Calu3 (cell line): ENCODE measurements around the gene CDK18. TPM values are rescaled to one million over a fixed set of nuclear protein-coding genes. Genes with fewer than 3 reads are reported as not detected.

Source experiments
- BruUV-seq: library from RNA; stranded (reverse); fragments of 400-500 nt; replicated peaks from 2 replicates; lab custom pipeline; 2021; lab: Mats Ljungman, UMichigan
- CTCF ChIA-PET: fragments of 300-600 bp; sonication (Branson Sonifier 250); formaldehyde crosslinking; loops from one replicate; lab custom pipeline; 2022; ENCODE audit warnings: antibody characterized with exemption; lab: Charles Lee
- DNase-seq: peaks from one replicate; pipeline ENCODE4 v3.0.0; 2022
- H3K27ac Mint-ChIP-seq: one replicate; pipeline ENCODE4 v1.8.0; 2022; ENCODE audit warnings: mixed read lengths; ENCODE audit not compliant: unreplicated experiment
- H3K27me3 Mint-ChIP-seq: one replicate; pipeline ENCODE4 v1.8.0; 2022; ENCODE audit warnings: mixed read lengths; ENCODE audit not compliant: unreplicated experiment
- H3K36me3 Mint-ChIP-seq: one replicate; pipeline ENCODE4 v1.8.0; 2022; ENCODE audit warnings: mild to moderate bottlenecking, moderate library complexity, mixed read lengths; ENCODE audit not compliant: insufficient read depth, unreplicated experiment
- H3K4me1 Mint-ChIP-seq: one replicate; pipeline ENCODE4 v1.8.0; 2022; ENCODE audit warnings: mild to moderate bottlenecking, low read depth, mixed read lengths; ENCODE audit not compliant: unreplicated experiment
- H3K4me3 Mint-ChIP-seq: one replicate; pipeline ENCODE4 v1.8.0; 2022; ENCODE audit warnings: mild to moderate bottlenecking, low read depth, moderate library complexity, mixed read lengths; ENCODE audit not compliant: unreplicated experiment
- H3K9me3 Mint-ChIP-seq: one replicate; pipeline ENCODE4 v1.8.0; 2022; ENCODE audit warnings: low read depth, mixed read lengths; ENCODE audit not compliant: unreplicated experiment
- intact Hi-C: fragments of 100-400 bp; cut with micrococcal nuclease; formaldehyde crosslinking; loops from one replicate; pipeline ENCODE4 v1.10.0; 2022; ENCODE audit not compliant: unreplicated experiment
- total RNA-seq: library from RNA; stranded (reverse); gene quantifications from 2 replicates; pipeline ENCODE4 v1.2.3, GENCODE V29; 2022
- TF ChIP-seq, protein P1 (sequence below): fragments of 200-600 bp; IDR thresholded peaks from one replicate; pipeline ENCODE4 v1.8.0; 2022; ENCODE audit warnings: antibody characterized with exemption; ENCODE audit not compliant: unreplicated experiment

CDK18 gene
- total RNA-seq, 1 experiment from 2014 or later, result 44.0 TPM

- DNase-seq, result no peak
- peak overlapping the region; percentile 60 for H3K4me3 Mint-ChIP-seq
- TF ChIP-seq, protein P1, sequence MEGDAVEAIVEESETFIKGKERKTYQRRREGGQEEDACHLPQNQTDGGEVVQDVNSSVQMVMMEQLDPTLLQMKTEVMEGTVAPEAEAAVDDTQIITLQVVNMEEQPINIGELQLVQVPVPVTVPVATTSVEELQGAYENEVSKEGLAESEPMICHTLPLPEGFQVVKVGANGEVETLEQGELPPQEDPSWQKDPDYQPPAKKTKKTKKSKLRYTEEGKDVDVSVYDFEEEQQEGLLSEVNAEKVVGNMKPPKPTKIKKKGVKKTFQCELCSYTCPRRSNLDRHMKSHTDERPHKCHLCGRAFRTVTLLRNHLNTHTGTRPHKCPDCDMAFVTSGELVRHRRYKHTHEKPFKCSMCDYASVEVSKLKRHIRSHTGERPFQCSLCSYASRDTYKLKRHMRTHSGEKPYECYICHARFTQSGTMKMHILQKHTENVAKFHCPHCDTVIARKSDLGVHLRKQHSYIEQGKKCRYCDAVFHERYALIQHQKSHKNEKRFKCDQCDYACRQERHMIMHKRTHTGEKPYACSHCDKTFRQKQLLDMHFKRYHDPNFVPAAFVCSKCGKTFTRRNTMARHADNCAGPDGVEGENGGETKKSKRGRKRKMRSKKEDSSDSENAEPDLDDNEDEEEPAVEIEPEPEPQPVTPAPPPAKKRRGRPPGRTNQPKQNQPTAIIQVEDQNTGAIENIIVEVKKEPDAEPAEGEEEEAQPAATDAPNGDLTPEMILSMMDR, result no peak
- peaks cover 78% of the 10 kb centered on the region for H3K27me3 Mint-ChIP-seq
- intact Hi-C loops, result no loop called here
- CTCF ChIA-PET, result interaction anchor here (0.6 to 1.6 kb wide), 7 partner anchors 19 to 154 kb away, joined by 3 to 11 read pairs (median 3); partner anchors contain the start of gene ELK4
- H3K9me3 Mint-ChIP-seq, result no peaks in the 10 kb centered on the region
- no peaks in the 10 kb centered on the region for H3K36me3 Mint-ChIP-seq
- no peak overlapping the region for H3K27ac Mint-ChIP-seq
- H3K4me1 Mint-ChIP-seq, result peaks cover 17% of the 10 kb centered on the region
- BruUV-seq, result no TSS peak
Observed at GRCh38 chr1:205569411-205570172, 65.1 kb downstream of the CDK18 start.

GRCh38 chr1:205570173-205570501, 65.7 kb downstream of the CDK18 start:
- no peaks in the 10 kb centered on the region for H3K9me3 Mint-ChIP-seq
- TF ChIP-seq, protein P1, result no peak
- peaks cover 22% of the 10 kb centered on the region for H3K4me1 Mint-ChIP-seq
- no peak for DNase-seq
- H3K36me3 Mint-ChIP-seq, result no peaks in the 10 kb centered on the region
- intact Hi-C loops, result no loop called here
- no TSS peak for BruUV-seq
- H3K27me3 Mint-ChIP-seq, result peaks cover 78% of the 10 kb centered on the region
- H3K27ac Mint-ChIP-seq, result no peak overlapping the region
- CTCF ChIA-PET, result interaction anchor here (0.9 to 1.6 kb wide), 2 partner anchors 21 to 33 kb away, joined by 4 to 11 read pairs; no protein-coding TSS in a partner anchor
- H3K4me3 Mint-ChIP-seq, result no peak overlapping the region

DNA sequence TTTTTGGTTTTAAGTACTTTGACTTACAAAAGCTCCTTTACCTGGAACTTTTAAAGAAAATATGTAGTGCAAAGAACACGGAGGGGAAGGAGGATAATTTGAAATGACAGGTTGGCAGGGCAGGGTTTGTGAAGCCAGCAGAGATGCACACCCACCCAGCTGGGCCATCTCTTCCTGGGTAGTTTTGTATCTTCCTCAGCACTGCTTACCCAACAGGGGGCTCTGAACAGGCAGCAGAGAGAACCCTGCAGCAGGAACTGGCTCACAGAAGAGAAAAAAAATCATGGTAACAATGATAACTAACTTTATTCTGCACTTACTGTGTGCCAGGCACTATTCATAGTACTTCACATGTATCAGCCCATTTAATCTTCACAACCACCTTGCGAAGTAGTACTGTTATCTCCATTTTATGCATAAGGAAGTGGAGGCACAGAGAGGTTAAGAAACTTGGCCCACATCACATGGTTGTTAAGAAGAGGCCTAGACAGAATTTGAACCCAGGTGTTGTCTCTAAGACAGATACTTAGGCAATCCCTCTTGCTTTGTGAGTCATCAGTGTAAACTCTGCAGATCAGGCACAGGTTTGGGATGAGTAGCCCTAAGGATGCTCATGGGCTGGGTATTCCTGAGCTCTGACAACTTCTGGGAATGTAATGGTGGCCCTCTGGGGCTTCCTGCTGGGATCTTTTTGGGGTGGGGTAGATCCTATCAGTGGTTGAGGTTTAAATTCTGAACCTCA, 66.5 kb downstream of the CDK18 start:
- Mint-ChIP-seq H3K27ac (no peak overlapping the region), H3K36me3 (no peaks in the 10 kb centered on the region), H3K4me3 (no peak overlapping the region), H3K9me3 (no peaks in the 10 kb centered on the region), H3K27me3 (peaks cover 71% of the 10 kb centered on the region), H3K4me1 (peaks cover 28% of the 10 kb centered on the region)
- TF ChIP-seq, protein P1, result no peak
- intact Hi-C loops, result no loop called here
- no TSS peak for BruUV-seq
- no peak for DNase-seq
- CTCF ChIA-PET, result interaction anchor here (0.8 to 0.9 kb wide), 2 partner anchors 10 to 34 kb away, joined by 4 read pairs; no protein-coding TSS in a partner anchor

- BruUV-seq, result no TSS peak
- H3K27me3 Mint-ChIP-seq, result peaks cover 63% of the 10 kb centered on the region
- H3K9me3 Mint-ChIP-seq, result no peaks in the 10 kb centered on the region
- H3K36me3 Mint-ChIP-seq, result no peaks in the 10 kb centered on the region
- H3K27ac Mint-ChIP-seq, result no peak overlapping the region
- H3K4me3 Mint-ChIP-seq, result no peak overlapping the region
- intact Hi-C loops, result no loop called here
- peaks cover 29% of the 10 kb centered on the region for H3K4me1 Mint-ChIP-seq
- CTCF ChIA-PET, result interaction anchor here (0.8 kb wide), 1 partner anchor 10 kb away, joined by 4 read pairs; no protein-coding TSS in a partner anchor
- TF ChIP-seq, protein P1, result no peak
- DNase-seq, result no peak
Observed at GRCh38 chr1:205571747-205572146, 67.3 kb downstream of the CDK18 start.
